HG03159 (cell line): ENCODE data around the gene DYNLRB1.

Experiments used
- ATAC-seq: cut with Tn5 transposase; IDR thresholded peaks from one replicate; pipeline ENCODE4 v1.9.1; 2021; ENCODE audit warnings: mild to moderate bottlenecking, moderate library complexity; ENCODE audit not compliant: unreplicated experiment

Gene DYNLRB1

DNA sequence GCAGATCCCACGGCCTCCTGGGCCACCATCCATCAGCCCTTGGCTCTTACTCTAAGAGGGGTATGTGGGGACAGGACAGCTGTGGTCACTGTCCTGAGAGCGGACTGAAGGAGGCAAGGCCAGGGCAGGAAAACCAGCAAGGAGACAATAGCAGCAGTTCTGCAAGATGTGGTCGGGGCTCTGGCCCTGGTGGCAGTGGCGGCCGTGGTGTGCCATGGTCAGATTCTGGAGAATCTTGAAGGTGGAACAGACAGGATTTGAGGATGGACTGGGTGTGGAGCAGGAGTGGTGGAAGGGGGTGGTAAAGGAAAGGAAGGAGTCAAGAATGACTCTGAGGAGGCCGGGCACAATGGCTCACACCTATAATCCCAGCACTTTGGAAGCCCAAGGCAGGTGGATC, 36.3 kb downstream of the DYNLRB1 start:
- ATAC-seq, result no peak

DNA sequence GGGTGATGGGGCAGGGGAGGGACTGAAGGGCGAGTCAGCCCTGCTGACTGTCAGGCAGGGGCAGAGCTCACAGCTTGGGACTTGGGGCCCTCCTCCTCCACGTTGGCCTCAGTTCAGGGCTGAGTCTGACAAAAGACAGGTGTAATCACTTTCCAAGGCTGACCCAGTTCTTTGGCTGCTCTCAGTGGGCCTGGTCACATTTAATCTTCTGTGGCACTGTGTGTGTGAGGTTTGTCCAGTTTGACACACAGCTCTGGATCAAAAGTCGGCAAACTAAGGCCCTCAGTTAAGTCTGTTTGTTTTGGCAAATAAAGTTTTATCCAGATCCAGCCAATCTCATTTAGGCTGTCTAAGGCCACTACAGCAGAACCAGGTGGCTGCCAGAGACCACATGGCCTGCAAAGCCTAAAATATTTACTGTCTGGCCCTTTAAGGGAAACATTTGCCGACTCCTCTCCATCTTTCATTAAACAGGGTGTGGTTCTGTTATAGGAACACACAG, 37.2 kb downstream of the DYNLRB1 start:
- no peak for ATAC-seq

DNA sequence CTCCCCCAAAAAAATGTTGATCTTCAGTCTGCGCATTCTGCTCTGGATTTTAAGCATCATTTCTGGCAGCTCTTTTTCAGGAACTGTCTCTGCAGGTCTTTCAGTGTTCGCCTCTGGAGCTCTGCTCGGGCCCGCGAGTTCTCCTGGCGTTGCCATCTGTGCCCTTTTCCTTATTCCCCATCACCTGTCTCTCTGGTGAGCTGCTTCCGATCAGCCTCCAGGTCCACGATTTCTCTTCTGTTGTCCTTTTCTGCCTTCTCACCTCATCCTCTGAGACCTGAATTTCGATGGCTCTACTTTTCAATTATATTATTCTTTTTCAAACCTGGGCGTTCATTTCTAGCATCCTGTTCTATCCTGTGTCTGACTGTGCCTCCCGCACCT, 41.7 kb downstream of the DYNLRB1 start:
- no peak for ATAC-seq

DNA sequence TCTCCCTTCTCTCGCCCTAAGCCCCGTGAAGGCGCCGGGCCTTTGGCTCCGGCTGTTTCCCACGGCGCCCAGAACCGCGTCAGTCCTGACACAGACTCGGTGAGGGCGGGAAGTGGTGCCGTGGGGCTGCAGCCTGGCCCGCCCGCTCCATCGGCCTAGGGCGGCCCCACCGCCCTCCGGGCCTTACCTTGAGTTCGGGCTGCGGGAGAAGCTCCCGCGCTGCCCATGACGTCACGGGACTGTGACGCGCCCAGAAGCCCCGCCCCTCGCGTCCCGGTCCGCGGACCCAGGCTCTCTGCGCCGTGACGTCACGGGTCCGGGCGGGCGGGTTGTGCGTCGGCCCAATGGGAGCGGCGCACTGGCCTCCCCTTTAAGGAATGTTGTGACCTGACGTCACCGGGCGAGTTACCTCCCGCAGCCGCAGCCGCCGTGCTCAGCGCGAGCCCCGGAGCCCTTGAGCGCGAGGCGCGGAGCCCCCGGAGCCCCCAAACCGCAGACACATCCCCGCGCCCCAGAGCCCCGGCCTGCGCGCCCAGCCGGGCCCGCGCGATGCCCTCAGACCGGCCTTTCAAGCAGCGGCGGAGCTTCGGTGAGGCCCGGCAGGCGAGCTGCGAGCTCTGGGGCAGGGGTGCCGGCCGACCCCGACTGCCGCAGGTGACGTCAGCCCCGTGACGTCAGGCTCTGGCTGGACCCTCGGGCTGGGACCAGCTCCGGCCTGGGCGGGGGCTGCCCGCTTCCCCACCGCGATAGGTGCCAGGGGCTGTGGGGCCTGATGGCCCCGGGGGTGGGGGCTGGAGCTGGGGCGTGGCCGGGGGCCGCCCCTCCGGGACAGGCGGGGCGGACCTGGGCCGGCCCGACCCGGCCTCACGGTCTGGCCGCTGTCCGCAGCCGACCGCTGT, 42.3 kb downstream of the DYNLRB1 start, which contains the start of gene MAP1LC3A:
MAP1LC3A (plus strand) TSS at position 399 of the 899 bp plus-strand sequence; CDS start at position 550, 151 bp downstream.
- no peak for ATAC-seq

DNA sequence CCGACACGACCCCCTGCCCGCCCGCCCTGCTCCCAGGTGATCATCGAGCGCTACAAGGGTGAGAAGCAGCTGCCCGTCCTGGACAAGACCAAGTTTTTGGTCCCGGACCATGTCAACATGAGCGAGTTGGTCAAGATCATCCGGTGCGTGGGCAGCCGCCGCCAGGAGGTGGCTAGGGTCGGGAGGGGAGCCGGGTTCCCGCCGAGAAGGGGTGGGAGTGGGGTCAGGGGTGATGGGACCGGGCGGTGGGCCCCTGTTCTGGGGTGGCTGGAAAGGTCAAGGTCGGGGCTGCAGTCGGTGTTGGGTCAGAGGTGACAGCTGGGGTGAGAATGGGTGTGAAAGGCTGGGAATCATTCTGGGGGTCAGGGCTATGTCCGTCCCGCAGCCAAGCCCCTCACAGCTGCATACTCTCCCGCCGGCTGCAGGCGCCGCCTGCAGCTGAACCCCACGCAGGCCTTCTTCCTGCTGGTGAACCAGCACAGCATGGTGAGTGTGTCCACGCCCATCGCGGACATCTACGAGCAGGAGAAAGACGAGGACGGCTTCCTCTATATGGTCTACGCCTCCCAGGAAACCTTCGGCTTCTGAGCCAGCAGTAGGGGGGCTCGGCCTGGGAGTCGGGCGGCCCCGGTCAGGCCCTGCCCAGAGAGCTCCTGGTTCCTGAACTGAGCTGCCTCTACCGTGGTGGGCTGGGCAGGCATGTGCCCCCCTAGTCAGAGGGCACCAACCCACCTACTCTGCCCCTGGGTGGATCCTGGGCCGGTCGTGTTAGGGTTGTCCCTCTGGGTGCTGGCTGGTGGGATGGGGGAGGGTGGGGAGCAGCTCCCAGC, 43.3 kb downstream of the DYNLRB1 start:
- ATAC-seq, result no peak

DNA sequence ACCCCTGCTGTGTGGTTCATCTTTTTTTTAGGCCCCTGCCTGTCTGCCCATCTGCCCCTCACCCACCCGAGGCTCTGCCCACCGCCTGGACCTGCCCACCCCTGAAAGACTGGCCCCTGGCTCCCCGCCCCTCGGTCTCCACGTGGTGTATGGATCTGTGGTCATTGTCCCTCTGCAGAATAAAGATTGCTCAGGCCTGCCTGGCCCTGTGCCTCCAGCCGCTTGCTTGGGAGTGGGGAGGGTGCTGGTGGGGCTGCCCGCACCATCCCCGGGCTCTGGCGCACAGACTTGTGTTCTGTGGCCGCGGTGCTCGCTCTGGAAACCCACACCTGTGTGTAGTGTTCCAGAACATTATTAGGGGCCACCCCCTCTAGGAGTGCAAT, 43.9 kb downstream of the DYNLRB1 start:
- no peak for ATAC-seq

DNA sequence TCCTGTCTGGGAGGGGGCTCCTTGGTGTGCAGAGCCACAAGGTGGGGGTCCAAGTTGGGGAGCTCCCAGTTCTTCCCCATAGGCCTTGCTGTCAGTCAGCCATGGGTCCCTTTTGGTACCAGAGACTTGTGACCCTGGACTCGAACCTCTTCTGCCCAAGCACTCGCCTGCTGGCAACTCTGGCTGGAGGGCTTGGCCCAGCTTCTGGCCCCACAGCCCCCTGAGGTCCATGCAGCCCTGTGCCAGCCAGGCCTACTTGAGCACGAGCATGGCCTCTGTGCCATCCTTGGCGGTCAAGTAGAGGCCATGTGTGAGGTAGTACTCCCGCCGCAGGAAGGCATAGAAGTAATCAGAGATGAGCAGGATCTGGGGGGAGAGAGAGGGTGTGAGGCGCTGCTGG, 44.4 kb downstream of the DYNLRB1 start:
- no peak for ATAC-seq

DNA sequence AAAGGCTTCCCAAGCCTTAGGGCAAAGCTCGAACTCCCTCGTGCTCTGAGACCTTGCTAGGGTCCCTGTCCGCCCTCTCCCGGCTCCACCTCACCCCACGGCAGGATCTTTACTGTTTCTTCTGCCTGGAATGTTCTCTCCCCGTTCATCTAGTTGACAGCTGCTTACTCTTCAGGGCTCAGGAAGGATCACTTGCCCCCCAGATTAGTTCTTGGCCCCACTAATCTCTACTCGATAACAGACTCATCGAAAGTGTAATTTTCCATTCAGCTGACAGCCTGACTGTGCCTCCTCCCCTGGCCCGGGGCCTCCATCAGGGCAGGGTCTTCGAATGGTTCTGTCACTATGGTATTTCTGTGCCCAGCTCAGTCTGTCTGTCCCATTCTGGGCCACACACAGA, 45.4 kb downstream of the DYNLRB1 start:
- no peak for ATAC-seq

DNA sequence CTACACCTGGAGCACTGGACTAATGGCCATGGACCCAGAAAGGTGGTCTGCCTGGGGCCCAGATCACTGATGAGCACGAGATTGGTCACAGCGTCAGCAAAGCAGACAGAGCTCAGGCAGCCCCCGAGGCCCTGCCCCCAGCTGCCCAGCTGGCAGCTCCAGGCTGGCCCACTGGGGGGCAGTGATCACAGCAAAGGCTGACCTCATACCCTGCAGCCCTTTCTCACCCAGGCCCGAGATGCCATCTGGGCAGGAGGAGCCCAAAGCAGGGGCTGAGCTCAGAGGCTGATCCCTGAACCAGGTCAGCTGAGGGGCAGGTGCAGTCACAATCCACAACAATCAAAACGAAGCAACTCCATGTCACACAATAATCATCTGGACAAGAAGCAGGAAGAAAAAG, 46.4 kb downstream of the DYNLRB1 start:
- ATAC-seq, result no peak

DNA sequence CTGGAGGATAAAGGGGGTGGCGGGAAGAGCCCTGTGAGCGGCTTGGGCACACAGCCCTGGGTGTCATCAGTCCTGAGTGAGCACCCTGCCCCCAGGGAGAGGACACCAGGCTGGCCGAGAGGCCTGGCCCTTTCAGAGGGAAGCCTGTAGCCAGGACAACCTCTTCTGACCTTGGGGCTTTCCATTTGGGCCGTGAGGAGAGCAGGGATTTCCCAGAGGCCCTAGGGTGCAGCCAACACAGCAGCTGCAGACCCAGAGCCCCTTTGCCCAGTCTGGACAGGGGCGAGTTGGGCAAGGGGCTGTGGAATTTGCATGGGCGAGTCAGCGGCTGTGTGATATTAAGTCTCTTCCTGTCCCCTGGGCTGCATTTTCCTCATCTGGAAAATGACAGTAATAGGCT, 48.6 kb downstream of the DYNLRB1 start:
- no peak for ATAC-seq

DNA sequence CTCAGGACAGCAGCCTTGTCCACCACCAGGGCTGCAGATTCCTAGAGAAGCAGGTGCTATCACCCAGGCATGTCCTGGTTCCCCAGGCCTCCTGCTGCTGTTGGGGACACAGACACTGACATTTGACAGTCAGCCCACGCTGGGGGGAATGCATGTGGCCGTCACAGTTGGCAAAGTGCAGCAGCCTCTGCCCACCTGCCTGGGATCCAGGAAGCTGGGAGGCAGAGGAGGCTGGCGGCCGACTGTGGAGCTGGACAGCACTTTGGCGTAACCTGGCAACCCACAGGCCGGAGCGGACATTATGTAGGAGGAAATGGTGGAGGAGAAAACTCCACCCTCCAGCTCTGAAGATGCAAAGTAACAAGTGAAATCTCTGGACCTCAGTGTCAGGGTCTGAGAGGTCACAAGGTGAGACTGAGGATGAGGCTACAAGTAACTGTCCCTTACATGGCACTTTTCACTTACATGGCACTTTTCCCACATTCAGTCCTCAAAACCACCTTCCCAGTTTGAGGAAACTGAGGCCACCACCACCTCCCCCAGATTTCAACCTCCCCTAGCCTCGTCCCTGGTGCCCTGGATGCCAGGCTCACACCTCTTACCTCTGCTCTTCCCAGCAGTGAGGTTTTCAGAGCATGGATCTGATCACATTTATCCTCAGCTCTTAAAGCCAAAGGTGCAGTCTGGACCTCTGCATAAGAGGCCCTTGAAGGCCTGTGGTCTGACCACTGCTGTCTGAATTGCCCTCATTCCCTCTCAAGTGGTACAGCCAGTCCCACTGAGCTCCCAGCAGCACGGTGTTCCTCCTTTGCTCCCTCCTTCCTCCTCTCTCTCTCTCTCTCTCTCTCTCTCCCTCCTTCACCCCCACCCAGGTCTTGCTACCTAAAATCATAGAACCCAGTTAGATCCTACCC, 51.0 kb downstream of the DYNLRB1 start:
- ATAC-seq, result no peak

DNA sequence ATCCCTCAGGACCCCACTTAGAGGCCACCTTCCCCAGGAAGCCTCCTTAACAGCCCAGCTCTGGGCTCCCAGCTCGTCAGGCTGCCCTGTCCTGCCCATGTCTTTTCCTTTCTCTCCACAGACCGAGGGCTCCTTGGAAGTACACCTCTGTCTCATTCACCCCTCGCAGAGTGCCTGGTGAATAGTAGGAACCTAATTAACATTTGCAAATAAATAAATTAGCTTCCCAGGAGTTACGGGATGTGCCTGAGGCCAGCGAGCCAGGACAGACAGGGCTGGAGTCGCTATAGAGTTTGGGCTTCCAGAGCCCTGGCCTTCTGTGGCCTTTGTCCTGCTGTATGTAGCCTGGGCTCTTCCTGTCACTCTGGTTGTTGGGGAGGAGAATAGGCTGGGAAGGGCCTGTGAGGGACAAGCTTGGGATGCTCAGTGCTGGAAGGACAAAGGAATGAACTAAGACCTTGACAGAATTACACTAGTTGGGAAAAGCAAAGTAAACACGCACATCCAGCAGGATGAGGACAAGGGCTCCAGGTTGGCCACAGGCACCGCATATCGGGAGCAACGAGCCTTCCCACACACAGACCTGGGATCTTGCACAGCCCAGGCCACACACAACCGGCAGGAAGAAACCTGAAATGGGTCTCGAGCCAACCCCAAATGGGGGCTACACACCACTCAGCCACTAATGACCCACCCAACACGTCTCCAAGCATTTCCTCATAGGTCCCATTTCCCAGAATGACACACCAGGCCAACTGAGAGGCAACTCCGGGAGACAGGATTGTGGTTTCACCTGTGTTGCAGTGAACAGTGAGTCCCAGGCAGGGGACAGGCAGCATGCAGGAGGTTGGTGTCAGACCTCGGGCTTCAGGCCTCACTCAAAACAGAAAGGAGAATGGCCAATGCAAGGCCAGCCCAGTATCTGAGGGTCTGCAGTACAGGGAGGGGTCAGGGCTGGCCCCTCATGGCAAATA, 52.0 kb downstream of the DYNLRB1 start:
- no peak for ATAC-seq

DNA sequence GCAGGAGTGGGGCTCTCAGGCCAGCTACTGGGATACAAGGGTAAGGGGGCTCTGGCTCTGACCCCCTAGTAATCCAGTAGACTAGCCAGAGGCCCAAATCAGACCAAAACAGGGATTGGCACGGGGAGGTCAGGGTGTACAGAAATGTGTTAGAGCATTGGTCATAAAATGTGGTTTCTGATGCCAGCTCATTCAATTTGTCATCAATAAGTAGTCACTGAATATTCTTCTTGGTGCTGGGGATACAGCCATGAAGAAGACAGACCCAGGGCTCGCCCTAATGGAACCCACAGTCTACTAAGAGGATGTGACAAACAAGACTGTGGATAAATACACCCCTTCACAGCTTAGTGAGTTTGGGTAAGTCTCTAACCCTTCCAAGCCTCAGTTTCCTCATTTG, 53.4 kb downstream of the DYNLRB1 start:
- no peak for ATAC-seq

DNA sequence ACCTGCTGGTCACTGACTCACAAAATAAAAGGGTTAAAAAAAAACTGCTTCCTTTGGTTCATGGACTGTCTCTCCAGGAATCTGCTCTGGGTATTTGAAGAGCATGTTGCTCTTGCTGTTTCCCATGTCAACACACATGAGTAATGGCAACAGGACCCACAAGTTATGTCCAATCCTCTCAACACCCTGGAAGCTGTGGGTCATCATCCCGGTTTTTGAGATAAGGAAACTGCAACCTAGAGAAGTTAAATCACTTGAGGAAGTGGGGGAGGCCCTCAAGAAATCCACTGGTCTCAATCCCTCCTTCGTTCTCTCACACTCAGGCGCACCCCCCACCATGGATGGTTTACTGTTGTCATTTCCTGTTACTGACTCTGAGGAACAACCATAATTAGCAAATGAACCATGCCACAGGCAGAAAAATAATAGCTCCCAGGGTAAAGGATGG, 54.7 kb downstream of the DYNLRB1 start:
- no peak for ATAC-seq

DNA sequence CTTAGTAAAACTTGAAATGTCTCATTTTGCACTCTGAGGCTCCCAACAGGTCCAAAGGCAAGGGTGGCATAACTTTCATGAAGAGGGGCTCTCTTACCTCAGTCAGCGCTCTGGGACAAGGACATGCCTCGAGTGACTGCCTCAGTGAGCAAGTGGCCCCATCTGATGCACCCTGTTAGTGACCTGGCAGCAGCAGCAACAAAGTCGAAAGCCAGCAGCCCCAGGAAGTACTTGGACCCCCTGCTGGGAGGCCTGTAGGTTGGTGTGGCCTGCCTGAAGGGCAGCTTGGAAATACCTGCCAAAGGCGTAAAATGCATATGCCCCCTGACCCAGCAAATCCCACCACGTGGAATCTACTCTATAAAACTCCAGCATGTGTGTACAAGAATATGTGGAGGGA, 55.5 kb downstream of the DYNLRB1 start:
- no peak for ATAC-seq

DNA sequence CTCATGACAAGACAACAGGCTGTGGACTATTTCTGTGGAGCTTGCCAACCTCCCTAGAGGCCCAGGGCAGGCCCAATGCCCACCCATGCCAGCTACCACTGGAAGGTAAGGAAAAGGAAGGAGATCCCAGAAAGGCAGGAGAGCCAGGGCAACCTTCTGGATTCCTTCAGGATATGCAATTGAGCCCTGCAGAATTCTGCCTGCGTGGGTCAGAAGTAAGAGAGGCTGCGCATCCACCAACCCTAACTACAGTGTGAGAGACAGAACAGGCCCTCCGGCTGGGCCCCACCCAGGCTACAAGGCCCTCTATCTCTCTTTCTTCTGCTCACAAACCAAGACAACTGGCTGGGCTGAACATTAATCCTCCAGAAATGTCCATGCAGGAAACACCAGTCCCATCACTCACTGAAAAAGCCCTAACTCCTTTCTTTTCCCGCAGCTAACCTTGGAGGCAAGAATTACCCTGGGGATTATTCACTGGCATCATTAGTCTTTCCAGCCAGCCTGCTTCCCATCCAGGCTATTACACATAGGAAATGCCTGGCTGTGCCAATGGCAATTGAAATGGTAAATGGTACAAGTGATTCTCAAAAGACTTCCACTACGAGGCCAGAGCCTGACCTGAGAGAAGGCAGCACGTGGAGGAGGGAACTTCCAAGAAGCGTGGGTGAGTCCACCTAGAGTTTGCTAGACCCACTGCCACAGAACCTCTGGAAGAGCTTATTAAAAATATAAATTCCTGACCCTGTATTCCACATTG, 57.5 kb downstream of the DYNLRB1 start:
- no peak for ATAC-seq

DNA sequence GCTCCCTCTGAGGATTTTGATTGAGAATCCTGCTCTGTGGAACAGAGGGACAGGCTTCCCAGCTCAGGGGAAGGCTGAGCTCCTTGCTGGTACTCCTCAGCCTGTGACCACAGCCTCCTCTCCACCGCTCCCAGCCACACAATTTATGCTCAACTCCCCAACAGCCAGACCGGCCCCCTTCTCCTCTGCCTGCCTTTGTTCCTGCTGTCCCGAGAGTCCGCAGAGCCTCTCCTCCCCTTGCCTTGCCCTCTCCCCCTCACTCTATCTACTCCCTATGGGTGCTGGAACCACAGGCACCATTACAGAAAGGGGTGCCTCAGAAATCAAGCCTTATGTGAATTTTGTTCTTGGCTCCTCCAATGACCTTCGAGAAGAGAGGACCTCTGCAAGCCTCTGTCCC, 58.2 kb downstream of the DYNLRB1 start:
- no peak for ATAC-seq

DNA sequence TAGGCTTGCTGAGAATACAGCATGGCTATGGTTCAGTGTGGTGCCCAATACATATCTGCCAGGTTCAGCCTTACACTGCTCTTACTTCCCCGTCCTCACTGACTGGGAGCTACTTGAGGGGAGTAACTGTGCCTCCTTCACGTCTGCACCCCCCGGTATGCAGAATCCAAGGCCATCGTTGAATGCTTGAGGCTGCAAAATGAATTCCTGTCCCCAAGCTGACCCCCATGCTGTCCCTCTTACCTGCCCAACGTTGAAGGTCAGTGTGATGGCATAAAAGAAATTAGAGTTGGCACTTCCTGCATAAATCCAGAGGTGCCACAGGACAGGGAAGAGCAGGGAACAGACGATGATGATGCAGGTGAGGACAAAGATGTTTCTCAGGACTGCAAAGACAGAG, 58.6 kb downstream of the DYNLRB1 start:
- no peak for ATAC-seq

DNA sequence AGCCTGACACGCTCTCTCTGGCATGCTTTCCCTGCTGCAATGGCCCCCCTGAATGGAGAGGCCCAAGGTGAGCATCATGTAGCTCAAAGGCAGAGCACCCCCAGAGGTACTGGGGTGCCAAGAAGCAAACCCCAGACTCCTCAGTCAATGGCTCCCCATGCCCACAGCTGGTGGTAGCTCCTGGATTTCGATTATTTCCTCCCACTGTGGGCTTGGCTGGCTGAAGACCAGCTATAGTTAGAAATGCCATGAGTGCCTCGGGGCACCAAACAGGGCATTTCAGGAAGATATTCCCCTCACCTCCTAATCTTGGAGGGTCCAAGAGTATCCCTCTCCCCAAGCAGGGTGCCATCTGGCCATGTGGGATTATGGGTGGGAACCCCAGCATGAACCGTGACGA, 59.0 kb downstream of the DYNLRB1 start:
- no peak for ATAC-seq
